GM18861 (cell line): ENCODE measurements around the gene SERAC1.

ENCODE experiments used
- ATAC-seq: cut with Tn5 transposase; IDR thresholded peaks from one replicate; pipeline ENCODE4 v1.9.1; 2021; ENCODE audit not compliant: unreplicated experiment

Gene SERAC1

GRCh38 chr6:158124288-158124687 is 43.8 kb downstream of the SERAC1 start:
- no peak for ATAC-seq

GRCh38 chr6:158122048-158122447 is 46.0 kb downstream of the SERAC1 start:
- no peak for ATAC-seq

GRCh38 chr6:158121335-158121734 is 46.7 kb downstream of the SERAC1 start:
- no peak for ATAC-seq

- ATAC-seq, result no peak
These were observed 49.2 kb downstream of the SERAC1 start for GRCh38 chr6:158118886-158119285.

GRCh38 chr6:158115508-158115907 is 52.6 kb downstream of the SERAC1 start:
- no peak for ATAC-seq

GRCh38 chr6:158115102-158115501 is 53.0 kb downstream of the SERAC1 start:
- ATAC-seq, result no peak

GRCh38 chr6:158113802-158114201 is 54.3 kb downstream of the SERAC1 start:
- no peak for ATAC-seq

GRCh38 chr6:158111987-158112386 is 56.1 kb downstream of the SERAC1 start:
- no peak for ATAC-seq

GRCh38 chr6:158110986-158111385 is 57.1 kb downstream of the SERAC1 start:
- no peak for ATAC-seq

GRCh38 chr6:158109748-158110147 is 58.3 kb downstream of the SERAC1 start:
- no peak for ATAC-seq

- no peak for ATAC-seq
These were observed 63.4 kb downstream of the SERAC1 start for GRCh38 chr6:158104696-158105095.

GRCh38 chr6:158103228-158103627 is 64.8 kb downstream of the SERAC1 start:
- ATAC-seq, result no peak

- ATAC-seq, result no peak
These were observed 72.4 kb downstream of the SERAC1 start for GRCh38 chr6:158095671-158096070.

- ATAC-seq, result no peak
These were observed 73.0 kb downstream of the SERAC1 start for GRCh38 chr6:158095031-158095430.

- no peak for ATAC-seq
These were observed 75.3 kb downstream of the SERAC1 start for GRCh38 chr6:158092806-158093205.

GRCh38 chr6:158087224-158087867 is 80.7 kb downstream of the SERAC1 start:
- no peak for ATAC-seq

GRCh38 chr6:158086504-158087223 is 81.4 kb downstream of the SERAC1 start:
- ATAC-seq, result no peak

GRCh38 chr6:158086054-158086503 is 82.0 kb downstream of the SERAC1 start:
- peak; percentile 83 for ATAC-seq

GRCh38 chr6:158085261-158086053 is 82.6 kb downstream of the SERAC1 start:
- ATAC-seq, result no peak

- no peak for ATAC-seq
These were observed 84.4 kb downstream of the SERAC1 start for GRCh38 chr6:158083455-158084325.

- ATAC-seq, result no peak
These were observed 86.5 kb downstream of the SERAC1 start for GRCh38 chr6:158081657-158081935.
